GM19395 (cell line): ENCODE measurements around the gene MICAL2.

Experiments used
- ATAC-seq: cut with Tn5 transposase; IDR thresholded peaks from one replicate; pipeline ENCODE4 v1.9.1; 2021; ENCODE audit warnings: mild to moderate bottlenecking, moderate library complexity; ENCODE audit not compliant: unreplicated experiment

Gene MICAL2

DNA sequence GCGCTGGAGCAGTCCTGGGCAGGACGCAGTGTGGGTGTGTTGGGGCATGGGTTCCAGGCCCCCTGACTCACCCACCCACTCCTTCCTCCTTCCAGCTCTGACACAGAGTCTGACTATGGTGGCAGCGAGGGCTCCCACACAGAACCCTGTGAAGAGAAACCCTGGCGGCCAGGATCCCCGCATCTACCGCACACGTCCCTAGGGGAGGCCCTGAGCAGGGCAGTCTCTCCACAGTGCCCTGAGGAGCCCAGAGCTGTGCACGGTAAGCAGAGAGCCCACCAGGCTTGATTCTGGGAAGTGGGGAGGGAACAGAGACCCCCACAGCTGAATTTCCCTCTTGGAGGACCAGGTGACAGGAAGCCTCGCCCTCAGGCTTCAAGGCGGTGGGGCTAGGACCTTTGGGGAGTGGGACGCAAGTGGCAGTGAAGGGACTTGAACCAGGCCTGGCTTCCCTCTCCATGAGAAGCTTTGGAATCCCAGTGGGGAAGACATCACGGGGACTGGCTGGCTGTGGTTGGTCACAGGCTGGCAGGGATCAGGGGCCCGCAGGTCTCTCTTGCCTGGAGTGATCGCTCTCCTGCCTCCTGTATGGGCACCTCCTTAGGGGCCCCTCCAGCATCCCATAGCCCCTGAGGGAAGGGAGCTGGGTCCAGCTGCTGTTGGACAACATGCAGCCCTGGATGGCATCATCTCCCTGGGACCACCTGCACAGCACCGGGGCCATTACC lies 170.6 kb downstream of the MICAL2 start:
- ATAC-seq = no peak

GRCh38 chr11:12281571-12282478 lies 171.4 kb downstream of the MICAL2 start:
- peak; percentile 82 for ATAC-seq

GRCh38 chr11:12282676-12283075 lies 172.3 kb downstream of the MICAL2 start:
- no peak for ATAC-seq

DNA sequence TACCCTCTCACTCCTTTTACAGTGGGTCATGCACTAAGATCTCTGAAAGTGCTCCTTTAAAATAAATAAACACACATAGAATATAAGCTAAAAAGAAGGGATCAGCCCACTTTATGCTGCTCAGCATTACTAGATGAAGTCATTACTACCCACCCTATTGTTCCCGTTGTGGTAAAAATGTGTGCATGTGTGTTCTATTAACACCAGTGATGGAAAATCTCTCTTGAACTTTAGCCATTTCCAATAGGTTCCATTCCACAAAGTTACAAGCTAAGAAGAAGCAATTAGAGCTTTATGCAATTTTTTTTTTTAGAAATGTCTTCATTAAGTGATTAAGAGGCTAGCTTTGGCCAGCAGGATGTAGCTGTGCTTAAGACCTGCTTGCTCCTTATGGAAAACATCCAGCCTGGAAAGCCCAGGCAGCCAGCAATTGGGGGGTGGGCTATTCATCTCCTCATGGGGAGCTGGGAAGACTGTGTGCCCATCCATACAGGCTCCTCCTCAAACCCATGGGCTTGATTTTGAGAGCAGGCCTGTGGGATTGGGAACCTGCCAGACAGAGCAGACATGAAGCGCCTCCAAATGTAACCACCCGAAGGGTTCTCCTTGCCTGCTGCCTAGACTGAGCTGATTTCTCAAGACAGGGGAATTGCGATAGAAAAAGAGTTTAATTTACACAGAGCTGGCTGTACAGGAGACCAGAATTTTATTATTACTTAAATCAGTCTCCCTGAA lies 174.1 kb downstream of the MICAL2 start:
- ATAC-seq = no peak

DNA sequence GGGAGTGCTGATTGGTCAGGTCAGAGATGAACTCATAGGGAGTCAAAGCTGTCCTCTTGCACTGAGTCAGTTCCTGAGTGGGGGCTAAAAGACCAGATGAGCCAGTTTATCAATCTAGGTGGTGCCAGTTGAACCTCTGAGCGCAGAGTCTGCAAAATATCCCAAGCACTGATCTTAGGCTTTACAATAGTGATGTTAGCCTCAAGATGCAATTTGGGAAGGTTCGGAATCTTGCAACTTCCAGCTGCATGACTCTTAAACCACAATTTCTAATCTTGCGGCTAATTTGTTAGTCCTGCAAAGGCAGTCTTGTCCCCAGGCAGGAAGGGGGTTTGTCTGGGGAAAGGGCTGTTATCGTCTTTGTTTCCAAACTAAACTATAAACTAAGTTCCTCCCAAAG lies 174.7 kb downstream of the MICAL2 start:
- ATAC-seq = no peak

DNA sequence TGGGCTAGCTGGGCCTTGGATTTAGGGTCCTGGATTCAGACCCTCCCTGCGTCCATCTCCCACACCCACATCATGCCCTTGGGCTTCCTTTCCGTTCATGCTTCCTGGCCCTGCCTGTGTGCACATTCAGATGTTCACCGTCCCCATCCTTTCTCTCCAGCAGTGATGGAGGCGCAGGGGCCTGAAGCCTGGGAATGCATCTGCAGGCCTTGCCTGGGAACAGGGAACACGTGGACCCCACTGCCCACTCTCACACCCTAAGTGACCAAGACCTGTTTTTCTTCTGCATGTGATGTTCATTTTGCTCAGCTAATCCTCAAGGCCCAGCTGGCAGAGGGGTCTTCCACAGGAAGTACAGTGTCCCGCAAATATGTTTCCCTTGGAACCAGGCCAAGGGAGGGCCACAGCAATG lies 175.4 kb downstream of the MICAL2 start:
- no peak for ATAC-seq

DNA sequence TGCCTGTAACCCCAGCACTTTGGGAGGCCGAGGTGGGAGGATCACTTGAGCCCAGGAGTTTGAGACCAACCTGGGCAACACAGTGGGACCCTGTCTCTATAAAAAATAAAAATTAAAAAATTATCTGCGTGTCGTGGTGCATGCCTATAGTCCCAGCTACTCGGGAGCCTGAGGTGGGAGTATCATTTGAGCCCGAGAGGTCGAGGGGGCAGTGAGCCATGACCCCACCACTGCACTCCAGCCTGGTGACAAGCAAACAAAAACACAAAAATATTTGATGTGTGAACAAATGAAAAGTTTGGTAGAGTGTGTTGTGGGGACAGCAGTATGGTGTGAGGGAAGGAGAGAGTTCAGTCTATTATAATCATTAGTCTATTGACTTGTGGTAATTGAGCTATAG lies 176.2 kb downstream of the MICAL2 start:
- no peak for ATAC-seq

- no peak for ATAC-seq
Observed at GRCh38 chr11:12287009-12287373, 176.6 kb downstream of the MICAL2 start.

- no peak for ATAC-seq
Observed at GRCh38 chr11:12287374-12288211, 177.2 kb downstream of the MICAL2 start.

GRCh38 chr11:12288212-12288930 lies 178.0 kb downstream of the MICAL2 start:
- no peak for ATAC-seq

DNA sequence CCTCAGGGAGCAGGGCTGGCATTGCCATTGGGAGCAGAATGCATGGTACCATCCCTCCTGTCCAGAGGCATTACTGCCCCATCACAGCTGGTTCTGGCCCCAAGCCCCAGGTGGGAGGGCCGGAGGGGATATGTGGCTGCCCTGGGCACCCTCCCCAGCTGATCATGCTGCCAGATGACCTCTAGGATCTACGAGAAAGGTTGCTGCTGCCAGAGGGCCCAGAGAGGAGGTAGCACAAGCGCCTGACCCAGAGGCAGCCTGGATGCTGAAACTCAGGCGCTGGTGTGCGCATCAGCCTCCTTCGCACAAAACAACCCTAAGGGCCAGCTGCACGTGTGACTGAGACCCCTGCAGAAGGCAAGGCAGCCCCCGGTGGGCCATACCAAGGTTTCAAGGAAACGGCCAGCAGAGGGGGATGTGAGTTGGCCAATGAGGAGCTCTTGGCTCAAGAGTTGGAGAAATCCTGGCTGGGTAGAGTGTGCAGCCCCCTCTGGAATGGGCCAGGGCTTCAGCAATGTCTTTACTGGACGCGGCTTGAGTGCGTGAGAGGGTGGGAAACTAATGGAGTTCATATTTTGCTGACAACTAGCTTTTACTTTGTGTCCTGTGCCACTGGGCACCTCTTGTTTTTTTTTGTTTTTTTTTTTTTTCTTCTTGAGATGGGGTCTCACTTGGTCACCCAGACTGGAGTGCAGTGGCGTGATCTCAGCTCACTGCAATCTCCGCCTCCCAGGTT lies 178.7 kb downstream of the MICAL2 start:
- ATAC-seq = no peak

DNA sequence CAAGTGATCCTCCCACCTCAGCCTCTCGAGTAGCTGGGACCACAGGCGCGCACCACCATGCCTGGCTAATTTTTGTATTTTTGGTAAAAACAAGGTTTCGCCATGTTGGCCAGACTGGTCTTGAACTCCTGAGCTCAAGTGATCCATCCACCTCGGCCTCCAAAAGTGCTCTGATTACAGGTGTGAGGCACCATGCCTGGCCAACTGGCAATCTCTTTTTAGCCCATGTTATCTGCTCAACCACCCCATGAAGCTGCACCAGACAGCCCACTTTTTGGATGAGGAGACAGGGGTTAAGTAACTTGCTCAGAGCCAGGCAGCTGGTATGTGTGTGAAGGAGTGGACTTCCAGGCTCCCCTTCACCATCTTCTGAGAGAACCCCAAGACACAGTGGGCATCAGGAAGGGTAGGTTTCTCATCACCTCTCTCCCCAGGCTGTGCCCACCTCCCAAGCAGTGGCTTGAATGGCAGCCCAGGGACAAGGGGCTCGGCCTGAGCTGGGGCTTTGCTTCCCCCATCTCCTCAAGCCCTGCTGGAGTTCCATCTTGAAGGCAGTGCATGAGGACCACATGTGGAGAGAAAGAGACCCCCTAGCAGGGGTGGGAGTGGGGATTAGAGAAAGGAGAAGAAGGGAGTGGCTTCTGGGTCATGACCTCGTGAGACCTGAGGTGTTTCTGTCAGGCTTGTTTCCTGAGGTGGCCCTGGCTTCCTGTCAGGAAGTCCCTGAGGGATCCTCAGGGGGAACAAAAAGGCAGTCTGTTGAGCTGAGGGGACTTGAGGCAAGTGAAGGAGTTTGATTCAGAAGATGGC lies 179.5 kb downstream of the MICAL2 start:
- no peak for ATAC-seq

DNA sequence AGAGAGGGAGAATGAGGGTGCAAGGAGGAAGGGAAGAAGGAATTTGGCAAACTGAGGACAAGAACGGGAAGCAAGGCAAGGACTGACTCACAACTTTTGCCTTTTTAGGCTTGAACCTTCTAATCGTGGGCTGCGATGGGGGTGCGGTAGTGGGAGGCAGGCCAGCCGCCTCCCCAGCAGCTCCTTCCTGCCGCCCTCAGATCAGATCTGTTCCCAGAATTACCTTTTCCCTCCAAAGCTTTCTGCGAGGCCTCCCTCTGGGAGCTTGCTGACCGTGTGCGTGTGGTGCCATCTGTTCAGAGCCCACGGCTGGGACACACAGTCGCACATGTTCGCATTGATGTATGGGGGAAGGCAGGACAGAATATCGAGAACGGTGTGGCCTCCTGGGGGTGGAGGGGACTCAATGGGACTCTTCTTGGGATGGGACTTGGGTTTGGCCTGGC lies 180.1 kb downstream of the MICAL2 start:
- no peak for ATAC-seq

DNA sequence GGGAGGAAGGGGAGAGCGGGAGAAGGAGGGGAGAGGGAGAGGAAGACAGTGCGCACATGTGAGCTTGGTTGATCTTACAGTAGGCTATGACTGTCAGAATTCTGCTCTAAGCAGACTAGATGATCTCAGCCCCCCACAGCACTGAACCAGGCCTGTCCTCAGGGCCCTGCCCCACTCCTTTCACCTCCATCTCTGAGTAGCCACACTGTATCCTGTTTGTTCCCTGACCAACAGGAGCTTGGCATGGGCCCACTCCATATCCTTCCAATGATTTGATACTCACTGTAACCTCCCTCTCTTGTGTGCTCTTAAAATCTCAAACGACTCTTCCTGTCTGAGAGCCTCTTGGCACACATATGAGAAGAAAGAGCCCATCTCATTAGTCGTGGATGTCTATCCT lies 180.9 kb downstream of the MICAL2 start:
- ATAC-seq = no peak

GRCh38 chr11:12291766-12292165 lies 181.4 kb downstream of the MICAL2 start:
- no peak for ATAC-seq

GRCh38 chr11:12292766-12293165 lies 182.4 kb downstream of the MICAL2 start:
- no peak for ATAC-seq

GRCh38 chr11:12293486-12293885 lies 183.1 kb downstream of the MICAL2 start:
- no peak for ATAC-seq

- no peak for ATAC-seq
Observed at GRCh38 chr11:12294613-12295012, 184.2 kb downstream of the MICAL2 start.
